EH (cell line): Measurements from ENCODE around the gene AIP.

Source experiments
- DNase-seq: peaks from one replicate; pipeline ENCODE4 v3.0.0-alpha.2; 2015; ENCODE audit warnings: low read depth

AIP gene

GRCh38 chr11:67493548-67494370 is 10.9 kb downstream of the AIP start:
- no peak for DNase-seq

DNA sequence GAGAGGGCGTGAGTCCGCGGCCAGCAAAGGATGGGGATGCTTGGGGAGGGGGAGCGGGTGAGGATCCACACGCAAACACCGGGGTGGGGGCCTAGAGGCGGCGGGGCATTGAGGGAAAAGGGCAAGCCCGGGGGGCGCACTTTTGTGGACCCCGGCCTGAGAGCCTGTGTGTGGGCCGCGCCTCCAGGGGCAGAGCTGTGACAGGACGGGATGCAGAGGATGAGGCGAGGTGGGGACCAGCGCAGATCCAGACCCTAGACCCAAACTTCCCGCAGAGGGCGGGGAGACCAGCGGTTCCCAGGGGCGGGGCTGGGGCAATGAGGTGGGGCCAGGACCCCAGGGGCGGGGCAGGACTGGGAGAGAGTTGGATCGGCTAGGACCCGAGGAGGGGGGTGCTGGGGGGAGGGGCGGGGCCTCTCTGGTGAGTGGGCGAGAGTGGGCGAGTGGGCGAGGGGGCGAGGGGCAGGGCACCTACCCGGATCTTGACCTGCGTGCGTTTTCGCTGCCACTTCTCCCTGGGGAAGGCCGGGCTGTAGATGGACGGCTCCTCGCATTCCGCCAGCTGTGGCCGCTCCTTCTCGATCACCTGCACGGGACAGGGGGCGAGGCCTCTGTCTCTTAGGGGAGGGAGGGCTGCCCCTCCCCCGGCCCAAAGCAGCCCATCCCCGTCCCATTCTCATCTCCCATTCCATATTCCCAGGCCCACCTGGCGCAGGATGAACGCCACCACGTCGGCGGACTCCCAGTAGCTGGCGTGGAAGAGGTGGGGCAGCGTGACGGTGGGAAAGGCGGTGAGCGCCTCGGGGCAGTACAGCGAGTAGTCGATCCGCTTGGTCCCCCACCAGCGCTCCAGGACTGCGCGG is 11.8 kb downstream of the AIP start:
- DNase-seq, result no peak

DNA sequence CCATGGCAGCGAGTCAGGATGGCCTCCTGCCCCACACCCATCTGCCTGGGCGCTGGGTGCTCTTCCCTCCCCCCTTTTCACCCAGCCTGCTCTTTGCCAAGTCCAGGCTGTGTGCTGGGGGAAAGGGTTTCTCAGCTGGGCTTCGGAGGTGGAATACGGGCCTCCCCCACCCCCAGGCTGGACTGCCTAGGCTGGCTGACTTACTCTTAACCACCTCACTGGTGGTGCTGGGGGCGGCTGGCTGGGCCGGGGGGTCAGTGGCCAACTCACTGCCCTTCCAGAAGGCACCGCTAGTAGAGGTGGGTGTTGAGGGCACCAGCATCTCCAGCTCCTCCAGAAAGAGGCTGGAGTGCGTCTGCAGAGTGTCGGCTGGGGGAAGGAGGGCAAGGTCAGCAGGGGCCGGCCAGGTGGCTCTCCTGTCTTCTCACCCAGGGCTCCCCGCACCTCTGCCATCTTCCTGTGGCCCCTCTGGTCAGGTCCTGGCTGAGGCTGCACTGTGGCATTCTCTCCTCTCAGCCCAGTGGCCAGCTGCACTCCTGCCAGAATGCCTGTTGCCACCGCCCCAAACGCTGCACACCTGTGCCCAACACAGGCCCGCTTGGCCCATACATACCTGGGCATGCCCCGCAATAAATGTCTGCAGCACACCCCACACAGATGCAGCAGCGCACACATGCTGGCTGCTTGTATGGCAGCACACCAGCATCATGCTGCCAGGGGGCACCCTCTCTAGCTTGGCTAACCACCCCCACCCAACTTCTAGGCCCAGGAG is 12.6 kb downstream of the AIP start:
- no peak for DNase-seq

DNA sequence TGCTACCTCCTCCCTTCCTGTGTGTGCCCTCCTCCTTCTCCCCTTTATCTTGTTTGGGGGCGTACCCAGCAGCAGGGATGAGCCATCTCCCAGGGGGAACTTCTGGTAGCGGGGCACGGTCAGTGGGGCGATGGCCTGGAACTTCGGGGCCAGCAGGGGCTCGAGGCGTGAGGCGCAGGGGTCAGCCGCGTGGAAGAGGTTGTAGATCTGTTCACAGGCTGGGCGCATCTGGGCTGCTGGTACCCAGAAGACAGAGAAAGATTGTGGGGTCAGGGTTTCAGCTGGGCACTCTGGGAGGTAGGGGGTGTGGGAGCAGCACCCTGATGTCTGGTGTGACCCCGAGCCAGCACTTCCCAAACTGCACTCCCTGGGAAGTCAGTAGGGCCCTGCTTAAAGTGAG is 13.3 kb downstream of the AIP start:
- DNase-seq, result no peak

GRCh38 chr11:67497656-67498291 is 14.9 kb downstream of the AIP start:
- no peak for DNase-seq

DNA sequence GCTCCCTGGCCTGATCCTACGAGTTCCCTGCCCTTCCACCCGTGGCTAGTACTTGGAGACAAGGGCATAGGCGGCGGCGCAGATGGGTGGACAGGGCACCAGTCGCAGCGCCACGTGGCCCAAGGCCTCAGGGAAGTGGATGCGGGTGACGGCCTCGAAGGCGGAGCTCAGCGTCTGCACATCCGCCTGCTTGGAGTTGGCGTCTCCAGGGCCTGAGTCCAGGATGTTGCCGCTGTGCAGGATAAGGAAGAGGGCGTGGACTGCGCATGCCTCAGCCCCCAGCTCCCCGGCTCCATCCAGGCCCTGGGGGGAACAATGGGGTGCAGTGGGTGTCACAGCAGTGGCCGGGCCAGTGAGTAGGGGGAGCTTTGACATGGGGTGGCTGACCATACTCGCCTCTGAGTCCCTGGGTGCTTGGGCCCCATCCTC is 15.7 kb downstream of the AIP start:
- no peak for DNase-seq

- no peak for DNase-seq
These were observed 17.1 kb downstream of the AIP start for GRCh38 chr11:67499808-67500483.

- no peak for DNase-seq
These were observed 17.6 kb downstream of the AIP start for GRCh38 chr11:67500484-67500821.

GRCh38 chr11:67500831-67501715 is 18.2 kb downstream of the AIP start:
- DNase-seq, result no peak

DNA sequence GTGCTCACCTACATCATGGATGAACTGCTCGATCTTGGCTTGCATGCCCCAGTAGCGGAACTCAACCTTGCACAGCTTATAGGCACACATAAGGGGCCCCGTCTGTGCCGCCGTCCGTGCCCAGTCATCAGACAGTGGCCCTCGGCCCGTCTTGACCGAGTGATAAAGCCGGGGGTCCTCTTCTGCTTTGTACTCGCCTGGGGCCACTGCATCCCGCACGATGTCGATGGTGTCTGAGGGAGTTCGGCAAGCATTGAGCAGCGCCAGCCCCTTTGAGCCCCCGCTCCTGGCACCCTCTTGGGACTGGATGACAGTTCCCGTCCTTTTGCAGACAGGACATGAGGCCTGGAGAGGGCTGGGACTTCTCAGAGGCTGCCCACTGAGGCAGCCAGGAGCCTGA is 19.0 kb downstream of the AIP start:
- DNase-seq, result no peak

DNA sequence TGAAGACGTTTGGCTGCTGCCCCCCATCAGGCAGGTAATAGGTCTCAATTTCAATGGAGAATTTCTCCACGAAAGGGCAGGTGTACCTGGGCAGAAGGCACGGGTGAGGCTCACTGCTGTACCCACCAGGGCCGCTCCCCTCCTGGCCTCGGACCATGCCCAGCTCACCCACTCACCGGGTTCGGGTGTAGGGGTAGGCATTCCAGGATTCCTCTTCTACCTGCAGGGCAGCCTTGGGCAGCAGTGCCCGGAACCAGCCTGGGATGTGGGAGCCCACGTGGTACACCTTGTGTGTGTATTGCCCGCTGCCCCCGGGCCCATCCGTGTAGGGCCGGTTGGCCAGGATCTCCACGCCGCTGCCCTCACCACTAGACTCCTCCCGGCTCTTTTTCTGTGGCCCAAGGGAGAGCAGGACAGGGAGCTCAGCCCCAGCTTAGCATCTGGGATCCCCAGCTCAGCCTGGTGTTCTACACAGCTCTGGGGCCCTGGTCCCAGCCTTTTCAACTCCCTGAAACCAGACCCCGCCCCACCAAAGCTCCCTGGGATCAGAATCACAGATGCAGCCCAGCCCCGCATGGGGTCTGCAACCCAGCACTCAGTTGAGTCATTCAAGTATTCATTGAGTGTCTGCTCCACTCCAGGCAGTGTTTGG is 19.6 kb downstream of the AIP start:
- no peak for DNase-seq

GRCh38 chr11:67503119-67504004 is 20.5 kb downstream of the AIP start:
- no peak for DNase-seq

GRCh38 chr11:67504005-67504949 is 21.5 kb downstream of the AIP start:
- peak; percentile 64 for DNase-seq

DNA sequence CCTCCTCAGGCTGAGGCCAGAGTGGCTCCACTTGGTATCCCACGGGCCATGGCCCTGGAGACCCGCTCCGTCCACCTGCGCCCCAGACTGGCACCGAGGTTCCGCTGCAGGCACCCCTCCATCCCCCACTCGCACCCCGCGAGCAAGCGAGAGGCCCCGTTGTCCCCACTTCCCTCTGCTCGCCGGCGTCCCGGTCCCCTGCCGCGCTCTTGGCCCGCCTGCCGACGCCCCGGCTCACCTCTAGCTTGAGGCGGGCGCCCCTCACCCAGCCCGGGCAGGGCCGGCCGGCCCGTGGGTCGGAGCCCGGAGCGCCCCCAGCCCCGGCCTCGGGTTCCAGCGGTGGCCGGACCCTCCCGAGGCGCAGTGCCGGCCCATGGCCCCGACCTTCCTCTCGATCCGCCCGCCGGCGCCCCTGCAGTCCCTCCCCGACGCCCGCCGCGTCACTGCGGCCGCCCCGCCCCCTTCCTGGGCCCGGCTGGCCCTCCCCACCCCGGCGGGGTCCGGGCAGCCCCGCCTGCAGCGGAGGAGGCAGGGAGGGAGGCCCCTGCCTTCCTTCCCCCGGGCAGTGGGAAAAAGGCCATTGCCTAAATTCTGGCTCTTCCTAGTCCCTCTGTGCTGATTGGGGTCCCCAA is 22.2 kb downstream of the AIP start, which contains the start of gene PITPNM1:
Gene PITPNM1, minus strand, starts transcription at position 414 of the 632 bp plus-strand sequence. CDS start 1,183 bp downstream, outside the sequence.
- DNase-seq, result peak; percentile 69

DNA sequence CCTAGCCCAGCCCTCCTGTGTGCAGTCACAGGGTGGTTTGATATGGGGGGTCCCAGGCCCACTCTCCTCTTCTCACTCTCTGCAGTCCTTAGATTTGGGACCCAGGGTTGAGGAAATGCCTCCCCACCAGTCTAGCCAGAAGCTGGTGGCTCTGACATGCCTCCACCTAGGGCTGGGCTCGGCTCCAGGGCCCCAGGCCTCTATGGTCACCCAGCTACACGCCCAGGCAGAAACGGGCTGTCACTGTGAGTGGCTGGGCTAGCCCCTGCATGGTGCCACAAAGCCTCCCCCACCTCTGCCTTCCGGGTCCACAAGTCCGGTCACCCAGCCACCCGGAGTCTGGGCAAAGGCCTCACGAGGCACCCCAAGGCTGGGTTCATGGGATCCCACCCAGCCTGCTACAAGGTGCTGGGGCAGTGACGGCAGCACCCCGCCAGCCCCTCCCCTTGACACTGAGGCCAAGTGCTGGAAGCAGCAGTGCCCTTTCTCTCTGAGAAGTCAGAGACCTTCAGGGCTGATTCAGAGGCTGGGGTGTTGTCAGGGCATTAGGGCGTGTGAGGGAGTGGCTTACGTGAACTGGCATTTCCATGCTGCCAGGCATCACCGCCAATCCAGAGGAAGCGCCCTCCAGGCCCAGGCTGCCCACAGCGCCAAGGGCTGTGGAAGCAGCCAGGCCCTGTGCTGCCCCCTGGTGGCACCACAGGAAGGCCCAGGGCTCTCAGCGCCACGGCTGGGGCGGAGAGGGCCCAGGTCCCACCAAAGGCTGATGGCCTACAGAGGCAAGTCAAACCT is 23.0 kb downstream of the AIP start:
- DNase-seq, result peak; percentile 93

- DNase-seq, result no peak
These were observed 23.7 kb downstream of the AIP start for GRCh38 chr11:67506426-67507051.
